ENCODE data around the gene TOGARAM2. TPM values are rescaled to one million over a fixed set of nuclear protein-coding genes. Genes with fewer than 3 reads are reported as not detected.

Gene TOGARAM2
- total RNA-seq, 1 donor from 2014 or later, result 0.23 TPM

DNA sequence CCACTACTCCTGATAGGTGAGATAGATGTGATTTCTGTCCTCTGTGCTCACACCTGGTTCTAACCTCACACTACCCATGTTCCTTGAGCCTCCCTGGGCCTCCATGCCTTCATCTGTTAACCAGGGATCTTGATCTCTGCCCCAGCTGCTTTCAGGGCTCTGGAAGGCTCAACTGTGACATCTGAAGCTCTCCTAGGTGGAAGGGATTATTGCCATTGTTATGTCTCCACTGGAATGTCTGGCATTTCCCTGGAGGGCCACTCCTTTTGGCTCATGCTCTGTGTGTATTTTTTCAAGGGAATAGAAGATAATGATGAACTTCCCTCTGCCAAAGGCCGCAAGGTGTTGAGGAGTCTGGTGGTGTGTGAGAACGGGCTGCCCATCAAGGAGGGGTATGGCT lies 52.1 kb downstream of the TOGARAM2 start:
- H3K36me3 Mint-ChIP-seq (ENCODE audit: low read depth, unreplicated experiment), result no peaks in the 10 kb centered on the region
- no peaks in the 10 kb centered on the region for H3K9me3 Mint-ChIP-seq (ENCODE audit: unreplicated experiment)
- no peak for DNase-seq (ENCODE audit: low spot score)
- H3K27me3 Mint-ChIP-seq (ENCODE audit: unreplicated experiment), result peaks cover 1% of the 10 kb centered on the region
- H3K4me3 Mint-ChIP-seq (ENCODE audit: unreplicated experiment), result no peak overlapping the region
- H3K27ac Mint-ChIP-seq (ENCODE audit: unreplicated experiment), result no peak overlapping the region
- TF ChIP-seq, protein P1, sequence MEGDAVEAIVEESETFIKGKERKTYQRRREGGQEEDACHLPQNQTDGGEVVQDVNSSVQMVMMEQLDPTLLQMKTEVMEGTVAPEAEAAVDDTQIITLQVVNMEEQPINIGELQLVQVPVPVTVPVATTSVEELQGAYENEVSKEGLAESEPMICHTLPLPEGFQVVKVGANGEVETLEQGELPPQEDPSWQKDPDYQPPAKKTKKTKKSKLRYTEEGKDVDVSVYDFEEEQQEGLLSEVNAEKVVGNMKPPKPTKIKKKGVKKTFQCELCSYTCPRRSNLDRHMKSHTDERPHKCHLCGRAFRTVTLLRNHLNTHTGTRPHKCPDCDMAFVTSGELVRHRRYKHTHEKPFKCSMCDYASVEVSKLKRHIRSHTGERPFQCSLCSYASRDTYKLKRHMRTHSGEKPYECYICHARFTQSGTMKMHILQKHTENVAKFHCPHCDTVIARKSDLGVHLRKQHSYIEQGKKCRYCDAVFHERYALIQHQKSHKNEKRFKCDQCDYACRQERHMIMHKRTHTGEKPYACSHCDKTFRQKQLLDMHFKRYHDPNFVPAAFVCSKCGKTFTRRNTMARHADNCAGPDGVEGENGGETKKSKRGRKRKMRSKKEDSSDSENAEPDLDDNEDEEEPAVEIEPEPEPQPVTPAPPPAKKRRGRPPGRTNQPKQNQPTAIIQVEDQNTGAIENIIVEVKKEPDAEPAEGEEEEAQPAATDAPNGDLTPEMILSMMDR (IDR thresholded peaks at IDR 0.05; ENCODE audit: unreplicated experiment), result no peak
- peaks cover 13% of the 10 kb centered on the region for H3K4me1 Mint-ChIP-seq (ENCODE audit: unreplicated experiment)

DNA sequence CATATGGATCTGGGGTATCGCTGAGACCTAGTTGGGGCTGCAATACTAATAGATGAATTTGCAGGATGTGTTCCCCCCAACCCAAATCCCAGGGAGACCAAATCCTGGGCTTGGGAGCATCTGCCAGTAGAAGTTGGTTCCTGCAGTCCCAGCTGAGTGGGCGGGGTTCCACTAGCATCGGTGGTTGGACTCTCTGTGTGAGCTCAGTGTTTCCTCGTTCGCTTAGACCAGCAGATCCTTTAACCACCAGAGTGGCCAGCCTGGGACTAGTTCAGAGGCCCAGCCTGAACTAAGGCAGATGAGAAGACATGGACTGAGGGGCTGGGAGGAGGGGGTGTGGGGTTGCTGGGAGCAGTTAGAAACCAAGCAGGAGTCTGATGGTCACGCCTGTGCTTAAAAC lies 52.6 kb downstream of the TOGARAM2 start:
- Mint-ChIP-seq H3K9me3 (ENCODE audit: unreplicated experiment) (no peaks in the 10 kb centered on the region), H3K4me3 (ENCODE audit: unreplicated experiment) (no peak overlapping the region), H3K36me3 (ENCODE audit: low read depth, unreplicated experiment) (no peaks in the 10 kb centered on the region), H3K27me3 (ENCODE audit: unreplicated experiment) (peaks cover 1% of the 10 kb centered on the region), H3K27ac (ENCODE audit: unreplicated experiment) (no peak overlapping the region), H3K4me1 (ENCODE audit: unreplicated experiment) (peaks cover 13% of the 10 kb centered on the region)
- DNase-seq (ENCODE audit: low spot score), result no peak
- TF ChIP-seq, protein P1 (IDR thresholded peaks at IDR 0.05; ENCODE audit: unreplicated experiment), result no peak

- TF ChIP-seq, protein P1 (IDR thresholded peaks at IDR 0.05; ENCODE audit: unreplicated experiment), result no peak
- Mint-ChIP-seq H3K27ac (ENCODE audit: unreplicated experiment) (no peak overlapping the region), H3K4me3 (ENCODE audit: unreplicated experiment) (no peak overlapping the region), H3K9me3 (ENCODE audit: unreplicated experiment) (no peaks in the 10 kb centered on the region), H3K27me3 (ENCODE audit: unreplicated experiment) (peaks cover 1% of the 10 kb centered on the region), H3K36me3 (ENCODE audit: low read depth, unreplicated experiment) (no peaks in the 10 kb centered on the region), H3K4me1 (ENCODE audit: unreplicated experiment) (peaks cover 13% of the 10 kb centered on the region)
- no peak for DNase-seq (ENCODE audit: low spot score)
These were observed 54.1 kb downstream of the TOGARAM2 start for GRCh38 chr2:29035016-29035745.

DNA sequence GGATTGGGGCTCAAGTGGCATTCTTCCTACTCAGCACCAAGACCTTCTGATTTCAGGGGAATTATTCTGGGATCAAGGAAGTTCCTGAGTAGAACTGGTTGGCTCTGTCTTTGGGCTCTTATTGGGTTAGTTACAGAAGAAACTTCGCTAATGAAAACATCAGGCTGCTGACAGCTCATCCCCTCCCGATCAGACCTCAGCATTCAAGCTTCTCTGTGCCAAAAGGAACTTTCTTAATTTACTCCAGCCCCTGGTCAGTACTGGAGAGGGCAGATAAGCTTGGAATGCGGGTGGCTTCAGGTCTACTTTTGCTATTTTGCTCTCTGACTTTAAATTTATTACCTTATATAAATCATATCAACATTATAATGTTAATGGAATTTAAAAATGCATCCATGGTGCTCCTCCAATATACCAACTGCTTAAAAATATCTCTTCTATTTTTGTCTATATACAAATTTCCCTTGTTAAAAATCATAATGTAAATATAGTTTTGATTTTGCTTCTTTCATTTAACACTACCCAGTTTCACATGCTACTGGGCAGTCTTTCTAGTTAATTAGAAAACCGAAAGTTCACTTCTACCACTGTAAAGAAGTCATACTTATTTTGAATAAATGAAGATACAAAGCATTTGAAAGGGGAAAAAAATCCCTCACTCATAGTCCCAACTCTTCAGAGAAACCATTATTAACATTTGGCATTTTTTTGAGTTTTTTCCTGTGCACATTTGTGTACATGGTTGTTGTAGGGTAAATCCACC lies 58.8 kb downstream of the TOGARAM2 start:
- no peak overlapping the region for H3K4me3 Mint-ChIP-seq (ENCODE audit: unreplicated experiment)
- DNase-seq (ENCODE audit: low spot score), result no peak
- H3K36me3 Mint-ChIP-seq (ENCODE audit: low read depth, unreplicated experiment), result no peaks in the 10 kb centered on the region
- H3K27me3 Mint-ChIP-seq (ENCODE audit: unreplicated experiment), result no peaks in the 10 kb centered on the region
- H3K9me3 Mint-ChIP-seq (ENCODE audit: unreplicated experiment), result no peaks in the 10 kb centered on the region
- H3K27ac Mint-ChIP-seq (ENCODE audit: unreplicated experiment), result no peak overlapping the region
- TF ChIP-seq, protein P1 (IDR thresholded peaks at IDR 0.05; ENCODE audit: unreplicated experiment), result no peak
- no peaks in the 10 kb centered on the region for H3K4me1 Mint-ChIP-seq (ENCODE audit: unreplicated experiment)

GRCh38 chr2:29040552-29040951 lies 59.5 kb downstream of the TOGARAM2 start:
- H3K27ac Mint-ChIP-seq (ENCODE audit: unreplicated experiment), result no peak overlapping the region
- no peak for DNase-seq (ENCODE audit: low spot score)
- TF ChIP-seq, protein P1 (IDR thresholded peaks at IDR 0.05; ENCODE audit: unreplicated experiment), result no peak
- H3K4me3 Mint-ChIP-seq (ENCODE audit: unreplicated experiment), result no peak overlapping the region
- no peaks in the 10 kb centered on the region for H3K4me1 Mint-ChIP-seq (ENCODE audit: unreplicated experiment)
- H3K27me3 Mint-ChIP-seq (ENCODE audit: unreplicated experiment), result no peaks in the 10 kb centered on the region
- no peaks in the 10 kb centered on the region for H3K9me3 Mint-ChIP-seq (ENCODE audit: unreplicated experiment)
- H3K36me3 Mint-ChIP-seq (ENCODE audit: low read depth, unreplicated experiment), result no peaks in the 10 kb centered on the region
